Left cardiac atrium (tissue), 2 donors: ENCODE measurements around the gene HAO1. TPM values are rescaled to one million over a fixed set of nuclear protein-coding genes. Genes with fewer than 3 reads are reported as not detected.

Experiments used
- total RNA-seq, 2 donors: library from RNA; stranded (reverse); fragmentation: NEBNext Ultra II Directional; extraction: Animal tissue kit (Norgen Biotek cat#: 25700); gene quantifications; one replicate each; pipeline ENCODE4 v1.2.1, GENCODE V29; 2021
- donor health status: DM: no; HTN: yes; CAD: no; lungs with severe emphysema.
- donor health status: DM: yes; HTN: yes; CAD: no.

The HAO1 gene
- total RNA-seq, 2 donors from 2014 or later = not detected

Other genes with a start within 250 kb of the HAO1 start
- gene TMX4, start 79.3 kb upstream of the HAO1 start, total RNA-seq = 100 to 1,000 TPM; 126 to 170 TPM
- 10 to 100 TPM; 25.9 to 27.1 TPM for gene PLCB1, start 191.8 kb upstream of the HAO1 start, total RNA-seq